ENCODE measurements around the gene BRD3. TPM values are rescaled to one million over a fixed set of nuclear protein-coding genes. Genes with fewer than 3 reads are reported as not detected.
A peak's percentile ranks its signal among the peaks of the same experiment; 100 is the strongest.

The BRD3 gene
- polyA plus RNA-seq, 1 donor from 2014 or later, result 35.7 TPM

DNA sequence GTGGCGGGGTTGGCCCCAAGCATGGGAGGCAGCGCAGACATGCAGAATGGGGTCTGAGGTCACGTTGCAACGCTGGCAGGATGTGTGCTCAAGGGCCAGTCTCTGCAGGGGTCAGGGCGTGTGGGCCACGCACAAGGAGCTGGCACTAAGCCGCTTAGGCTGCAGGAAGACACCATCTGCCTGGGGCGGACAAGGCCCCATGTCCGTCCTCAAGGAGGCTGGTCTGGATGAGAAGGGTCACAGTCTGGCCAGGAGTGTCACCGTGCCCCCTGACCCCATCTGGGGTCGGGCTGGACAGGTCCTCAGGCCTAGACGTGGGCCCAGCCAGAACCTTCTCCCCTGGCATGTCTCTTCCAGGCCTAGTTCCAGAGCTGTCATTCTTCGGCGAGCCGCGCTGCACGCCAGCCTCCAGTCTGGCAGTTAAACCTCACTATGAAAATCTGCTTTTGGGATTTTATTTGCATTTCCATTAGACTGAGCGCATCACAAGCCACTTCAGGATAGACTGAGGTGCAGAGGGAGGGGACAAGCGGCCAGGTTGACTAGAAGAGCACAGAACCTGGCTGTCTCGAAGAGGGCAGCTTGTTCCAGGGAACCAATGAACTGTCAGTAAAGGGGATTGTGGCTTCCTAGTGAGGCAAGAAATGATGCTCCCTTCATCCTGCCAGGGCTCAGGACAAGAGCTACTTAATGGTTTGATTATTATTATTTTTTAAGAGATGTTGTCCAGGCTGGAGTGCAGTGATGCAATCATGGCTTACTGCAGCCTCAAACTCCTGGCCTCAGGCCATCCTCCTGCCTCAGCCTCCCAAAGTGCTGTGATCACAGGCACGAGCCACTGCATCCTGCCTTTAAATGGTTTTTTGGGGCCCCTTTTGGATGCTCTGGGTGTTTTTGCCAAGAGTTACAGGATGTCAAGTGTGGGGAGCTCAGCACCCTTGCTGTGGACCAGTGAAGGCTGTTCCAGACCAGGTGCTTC is 38.3 kb downstream of the BRD3 start:
- no peaks in the 10 kb centered on the region for H3K9me3 Mint-ChIP-seq
- no peak overlapping the region for H3K4me3 Mint-ChIP-seq
- H3K27me3 Mint-ChIP-seq, result no peaks in the 10 kb centered on the region
- H3K27ac Mint-ChIP-seq, result no peak overlapping the region
- peaks cover 4% of the 10 kb centered on the region for H3K36me3 Mint-ChIP-seq
- peaks cover 2 to 5% (median 4%) of the 10 kb centered on the region in 3 donors for H3K4me1 Mint-ChIP-seq

DNA sequence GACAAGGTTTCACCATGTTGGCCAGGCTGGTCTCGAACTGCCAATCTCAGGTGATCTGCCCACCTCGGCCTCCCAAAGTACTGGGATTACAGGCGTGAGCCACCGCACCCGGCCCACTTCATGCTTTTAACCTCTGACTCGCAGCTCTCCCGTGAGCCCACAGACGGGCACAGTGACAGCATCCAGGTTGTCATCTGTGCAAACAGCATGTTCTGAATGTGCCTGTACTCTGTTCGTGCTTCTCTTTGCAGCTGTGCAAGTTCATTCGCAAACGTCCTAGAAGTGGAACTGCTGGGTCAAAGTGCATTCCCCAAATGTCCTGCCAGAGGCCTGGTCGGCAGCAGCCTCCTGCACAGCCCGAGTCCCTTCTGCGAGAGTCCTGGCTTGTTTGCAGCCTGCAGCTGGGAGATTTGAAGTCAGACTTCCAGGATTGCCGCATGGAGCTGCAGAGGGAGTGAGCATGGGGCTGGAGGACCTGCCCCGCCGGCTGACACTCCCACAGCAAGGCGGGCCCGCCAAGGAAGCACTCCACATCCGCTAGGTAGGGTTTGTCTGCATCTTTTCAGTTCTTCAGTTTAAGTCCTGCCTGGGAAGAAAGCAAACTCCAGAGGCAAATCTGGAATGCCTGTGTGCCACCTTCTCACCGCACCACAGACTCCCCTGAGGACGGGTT is 39.1 kb downstream of the BRD3 start:
- H3K9me3 Mint-ChIP-seq, result no peaks in the 10 kb centered on the region
- no peaks in the 10 kb centered on the region for H3K27me3 Mint-ChIP-seq
- H3K36me3 Mint-ChIP-seq, result peaks cover 4% of the 10 kb centered on the region
- H3K4me1 Mint-ChIP-seq, result peaks cover 2 to 5% (median 4%) of the 10 kb centered on the region in 3 donors
- H3K4me3 Mint-ChIP-seq, result peak overlapping the region in 1 of 4 donors; percentile 86
- H3K27ac Mint-ChIP-seq, result peak overlapping the region in 1 of 3 donors; percentile 88

DNA sequence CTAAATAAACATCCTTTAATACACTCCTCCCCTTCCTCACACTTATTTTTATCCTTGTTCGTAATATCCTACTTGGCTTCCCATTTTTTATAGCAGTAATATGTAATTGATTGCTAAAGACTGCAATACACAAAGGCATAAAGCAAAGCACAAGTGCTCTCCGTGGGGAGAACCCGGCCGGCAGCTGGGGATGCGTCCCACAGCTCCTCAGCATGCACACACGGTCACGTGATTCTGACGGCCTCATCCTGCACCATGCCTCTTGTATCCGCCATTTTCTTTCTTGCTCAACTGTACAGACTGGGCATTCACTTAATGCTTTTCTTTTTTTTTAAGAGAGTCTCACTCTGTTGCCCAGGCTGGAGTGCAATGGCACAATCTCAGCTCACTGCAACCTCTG is 39.8 kb downstream of the BRD3 start:
- H3K27ac Mint-ChIP-seq, result peak overlapping the region in 2 of 3 donors; percentile 46 to 88
- peak overlapping the region in 2 of 4 donors; percentile 1 to 86 for H3K4me3 Mint-ChIP-seq
- no peaks in the 10 kb centered on the region for H3K9me3 Mint-ChIP-seq
- H3K27me3 Mint-ChIP-seq, result no peaks in the 10 kb centered on the region
- peaks cover 2 to 5% (median 4%) of the 10 kb centered on the region in 3 donors for H3K4me1 Mint-ChIP-seq
- peaks cover under 1% of the 10 kb centered on the region for H3K36me3 Mint-ChIP-seq

DNA sequence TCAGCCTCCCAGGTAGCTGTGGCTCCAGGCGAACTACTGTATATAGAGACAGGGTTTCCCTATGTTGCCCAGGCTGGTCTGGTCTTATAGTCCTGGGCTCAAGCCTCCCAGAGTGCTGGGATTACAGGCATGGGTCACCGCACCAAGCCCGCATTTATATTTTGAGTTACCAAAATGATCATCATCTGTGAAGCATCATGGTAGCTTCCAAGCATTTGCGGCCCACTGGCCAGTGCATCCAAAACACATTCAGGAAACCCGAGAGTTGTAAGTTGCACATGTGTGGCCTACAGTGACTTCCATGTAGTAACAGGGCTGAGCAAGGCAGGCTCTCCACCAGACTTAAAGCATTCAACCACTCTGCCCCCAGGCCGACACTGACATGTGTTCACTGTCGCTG is 40.3 kb downstream of the BRD3 start:
- Mint-ChIP-seq H3K4me1 (peaks cover 2 to 5% (median 4%) of the 10 kb centered on the region in 3 donors), H3K27ac (peak overlapping the region in 2 of 3 donors; percentile 46 to 47), H3K36me3 (no peaks in the 10 kb centered on the region), H3K27me3 (no peaks in the 10 kb centered on the region), H3K4me3 (peak overlapping the region in 2 of 4 donors; percentile 65 to 86), H3K9me3 (no peaks in the 10 kb centered on the region)

DNA sequence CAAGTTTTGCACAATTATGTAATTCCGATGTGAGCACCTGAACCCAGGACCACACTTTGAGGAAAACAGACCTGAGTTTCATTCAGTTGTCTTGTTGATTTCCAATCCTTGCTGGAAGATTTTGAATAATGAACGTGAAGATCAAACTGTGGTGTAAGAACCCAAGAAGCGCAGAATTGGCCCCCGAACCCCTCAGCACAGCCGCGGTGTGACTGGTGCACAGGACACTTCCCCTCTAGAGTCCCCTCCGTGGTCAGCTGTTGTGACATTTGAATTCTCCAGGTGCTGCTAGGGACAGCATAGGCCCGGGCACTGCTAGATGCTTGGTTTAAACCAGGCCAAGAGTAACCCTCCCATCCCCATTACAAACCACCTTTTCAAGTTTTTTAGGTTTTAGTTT is 40.8 kb downstream of the BRD3 start:
- Mint-ChIP-seq H3K36me3 (no peaks in the 10 kb centered on the region), H3K27me3 (no peaks in the 10 kb centered on the region), H3K9me3 (no peaks in the 10 kb centered on the region), H3K4me1 (peaks cover 2 to 5% (median 4%) of the 10 kb centered on the region in 3 donors), H3K27ac (peak overlapping the region in 2 of 3 donors; percentile 12 to 47), H3K4me3 (peak overlapping the region in 3 of 4 donors; percentile 65 to 87 (median 86))

DNA sequence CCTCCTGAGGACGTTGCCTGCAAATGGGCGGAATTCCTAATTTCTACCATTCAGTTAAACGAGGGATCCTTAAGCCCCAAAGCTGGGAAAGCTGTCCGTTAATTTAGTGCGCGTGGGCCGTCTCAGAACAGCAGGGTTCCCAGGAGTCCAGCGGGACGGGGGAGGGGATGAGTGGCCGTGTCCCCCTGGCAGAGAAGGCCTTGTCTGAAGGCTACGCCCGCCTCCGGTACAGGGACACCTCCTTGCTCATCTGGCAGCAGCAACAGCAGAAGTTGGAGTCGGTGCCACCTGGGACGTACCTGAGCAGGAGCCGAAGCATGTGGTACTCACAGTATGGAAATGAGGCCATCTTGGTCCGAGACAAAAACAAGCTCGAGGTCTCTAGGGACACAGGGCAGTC is 41.2 kb downstream of the BRD3 start:
- Mint-ChIP-seq H3K4me1 (peaks cover 2 to 5% (median 4%) of the 10 kb centered on the region in 3 donors), H3K27ac (peak overlapping the region in 1 of 3 donors; percentile 22), H3K4me3 (peak overlapping the region; percentile 80 to 88 (median 86)), H3K36me3 (no peaks in the 10 kb centered on the region), H3K27me3 (no peaks in the 10 kb centered on the region), H3K9me3 (no peaks in the 10 kb centered on the region)

DNA sequence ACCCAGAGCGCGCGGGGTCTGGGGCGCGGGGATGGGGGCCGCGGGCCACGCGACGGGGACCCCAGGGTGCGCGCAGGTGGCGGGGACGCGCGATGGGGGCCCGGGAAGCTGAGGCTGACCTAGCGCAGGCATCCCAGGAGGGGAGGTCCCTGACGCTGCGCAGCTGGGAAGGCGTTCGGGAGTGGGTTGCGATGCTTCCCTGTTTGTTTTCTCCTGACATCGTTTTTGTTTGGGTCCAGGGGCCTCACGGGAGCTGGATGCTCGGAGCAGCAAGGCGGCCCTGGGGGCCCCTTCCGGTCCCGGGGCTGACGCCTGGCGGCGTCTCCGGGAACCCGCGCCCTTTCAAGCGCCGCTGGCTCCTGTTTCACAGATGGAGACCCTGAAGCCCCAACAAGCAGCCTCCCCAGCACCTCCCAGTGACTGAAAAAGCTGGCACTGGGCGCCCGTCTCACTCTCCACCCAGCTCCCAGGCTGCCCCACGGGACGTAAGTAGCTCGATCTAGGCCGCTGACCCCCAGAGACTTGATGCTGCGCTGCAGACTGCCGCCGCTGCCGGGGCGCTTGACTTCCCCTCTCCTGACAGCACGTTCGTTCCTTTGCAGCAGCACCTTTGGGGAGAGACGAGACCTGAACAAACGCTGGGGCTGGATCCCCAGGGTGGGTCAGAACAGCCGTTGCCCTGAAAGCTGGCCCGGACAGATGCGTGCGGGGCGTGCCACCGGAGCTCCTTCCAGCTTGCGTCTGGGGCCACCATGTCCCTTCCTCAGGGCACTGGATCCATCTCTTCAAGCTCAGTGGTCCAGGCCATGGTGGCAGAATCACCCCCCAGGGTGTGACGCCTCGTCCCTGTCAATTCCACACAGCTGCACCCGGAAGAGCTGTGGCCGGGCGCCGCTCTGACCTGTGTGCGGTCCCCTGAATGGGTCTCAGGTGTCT is 42.0 kb downstream of the BRD3 start:
- H3K4me1 Mint-ChIP-seq, result peaks cover 2 to 5% (median 4%) of the 10 kb centered on the region in 3 donors
- H3K9me3 Mint-ChIP-seq, result no peaks in the 10 kb centered on the region
- H3K36me3 Mint-ChIP-seq, result no peaks in the 10 kb centered on the region
- no peaks in the 10 kb centered on the region for H3K27me3 Mint-ChIP-seq
- H3K27ac Mint-ChIP-seq, result peak overlapping the region in 1 of 3 donors; percentile 22
- H3K4me3 Mint-ChIP-seq, result peak overlapping the region; percentile 80 to 89 (median 87)

DNA sequence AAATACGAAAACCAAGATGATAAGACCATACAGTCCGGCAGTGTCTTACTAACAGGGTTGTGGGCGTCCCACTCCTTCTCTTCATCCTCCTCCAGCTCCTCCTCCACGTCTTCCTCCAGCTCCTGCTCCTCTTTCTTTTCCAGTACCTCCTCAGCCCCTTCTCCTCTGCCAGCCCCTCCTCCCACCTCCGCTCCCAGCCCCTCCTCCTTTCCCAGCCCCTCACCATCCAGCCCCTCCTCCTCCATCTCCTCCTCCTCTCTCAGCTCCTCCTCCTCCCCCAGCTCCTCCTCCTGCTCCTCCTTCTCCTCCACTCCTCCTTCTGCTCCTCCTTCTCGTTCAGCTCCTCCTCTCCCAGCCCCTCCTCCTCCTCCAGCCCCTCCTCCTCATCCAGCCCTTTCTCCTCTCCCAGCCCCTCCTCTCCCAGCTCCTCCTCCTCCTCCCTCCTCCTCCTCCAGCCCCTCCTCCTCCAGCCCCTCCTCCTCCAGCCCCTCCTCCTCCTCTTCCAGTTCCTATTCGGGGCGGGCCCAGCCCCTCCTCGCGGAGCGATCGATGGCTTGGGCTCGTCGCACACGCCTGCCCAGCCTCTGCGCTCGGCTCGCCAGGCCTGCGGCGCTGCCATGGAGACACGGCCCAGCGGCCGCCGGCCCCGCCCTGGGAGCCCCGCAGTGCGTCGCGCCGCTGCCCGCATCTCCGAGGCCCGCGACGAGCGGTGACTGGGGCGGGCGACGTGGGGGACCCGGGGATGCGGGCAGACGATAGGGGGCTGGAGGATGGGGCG is 42.8 kb downstream of the BRD3 start, which contains the start of gene BRD3OS:
TSS of gene BRD3OS (plus strand) at position 654 of the 778 bp plus-strand sequence. CDS start 1,267 bp downstream, outside the sequence.
- peaks cover 2 to 5% (median 4%) of the 10 kb centered on the region in 3 donors for H3K4me1 Mint-ChIP-seq
- no peaks in the 10 kb centered on the region for H3K36me3 Mint-ChIP-seq
- H3K9me3 Mint-ChIP-seq, result no peaks in the 10 kb centered on the region
- H3K4me3 Mint-ChIP-seq, result peak within 1 kb of the TSS; percentile 80 to 89 (median 87)
- no peaks in the 10 kb centered on the region for H3K27me3 Mint-ChIP-seq
- peak within 1 kb of the TSS in 2 of 3 donors; percentile 22 to 71 for H3K27ac Mint-ChIP-seq

DNA sequence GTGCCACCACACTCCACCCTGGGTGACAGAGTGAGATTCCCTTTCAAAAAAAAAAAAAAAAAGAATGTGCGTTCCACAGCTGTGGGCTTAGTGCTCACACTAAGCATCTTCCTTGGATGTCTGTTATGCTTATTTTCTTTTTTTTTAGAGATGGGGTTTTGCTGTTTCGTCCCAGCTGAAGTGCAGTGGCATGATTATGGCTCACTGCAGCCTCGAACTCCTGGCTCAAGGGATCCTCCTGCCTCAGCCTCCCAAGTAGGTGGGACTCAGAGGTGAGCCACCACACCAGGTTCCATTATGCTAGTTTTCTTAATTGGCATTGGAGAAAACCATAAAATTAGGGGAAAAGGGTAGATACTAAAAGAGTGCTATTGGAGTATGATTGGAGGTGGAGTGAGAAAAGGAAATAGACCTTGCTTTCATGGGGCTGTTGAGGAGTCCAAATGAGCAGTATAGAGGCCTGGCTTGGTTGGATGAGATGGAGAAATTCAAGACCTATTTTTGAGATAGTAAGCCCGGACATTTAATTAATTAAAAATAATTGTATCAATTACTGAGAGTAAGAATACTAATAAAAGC is 43.5 kb downstream of the BRD3 start:
- Mint-ChIP-seq H3K4me3 (peak overlapping the region in 3 of 4 donors; percentile 71 to 88 (median 86)), H3K27ac (peak overlapping the region in 2 of 3 donors; percentile 22 to 71), H3K9me3 (no peaks in the 10 kb centered on the region), H3K27me3 (no peaks in the 10 kb centered on the region), H3K36me3 (no peaks in the 10 kb centered on the region), H3K4me1 (peaks cover 2 to 5% (median 4%) of the 10 kb centered on the region in 3 donors)

DNA sequence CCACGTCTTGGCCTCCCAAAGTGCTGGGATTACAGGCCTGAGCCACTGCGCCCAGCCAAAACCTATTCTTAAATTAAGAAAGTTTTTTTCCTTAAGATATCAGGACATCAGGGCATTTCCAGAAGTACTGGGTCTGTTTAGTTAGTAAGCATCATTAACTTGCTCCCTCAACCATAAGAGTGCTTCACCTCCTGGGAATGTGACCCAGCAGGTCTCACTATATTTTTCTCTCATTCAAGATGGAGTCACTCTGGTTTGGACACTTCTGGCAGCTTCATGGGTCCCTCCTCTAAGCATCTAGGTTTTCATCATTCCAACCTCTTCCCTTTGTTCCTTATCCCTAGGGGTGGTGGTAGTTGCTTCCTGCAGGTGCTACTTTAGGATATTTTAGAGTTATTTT is 52.9 kb downstream of the BRD3 start:
- H3K27ac Mint-ChIP-seq, result no peak overlapping the region
- H3K36me3 Mint-ChIP-seq, result no peaks in the 10 kb centered on the region
- no peaks in the 10 kb centered on the region for H3K27me3 Mint-ChIP-seq
- no peak overlapping the region for H3K4me3 Mint-ChIP-seq
- H3K9me3 Mint-ChIP-seq, result peaks cover 0 to 2% (median 0%) of the 10 kb centered on the region in 3 donors
- H3K4me1 Mint-ChIP-seq, result no peaks in the 10 kb centered on the region

DNA sequence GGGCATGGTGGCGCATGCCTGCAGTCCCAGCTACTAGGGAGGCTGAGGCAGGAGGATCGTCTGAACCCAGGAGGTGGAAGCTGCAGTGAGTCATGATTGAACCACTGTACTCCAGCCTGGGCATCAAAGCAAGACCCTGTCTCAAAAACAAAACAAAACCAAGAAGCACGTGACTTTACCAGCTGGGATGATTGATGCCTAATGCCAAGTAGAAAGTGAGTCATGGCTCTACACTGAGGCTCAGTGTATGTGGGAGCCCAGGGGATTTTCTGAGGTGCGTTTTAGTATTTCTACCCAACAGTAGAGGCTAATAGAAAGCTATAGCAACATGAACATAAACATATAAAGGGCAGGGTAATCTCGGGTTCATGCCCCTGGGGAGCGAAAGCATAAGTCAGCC is 56.4 kb downstream of the BRD3 start:
- H3K36me3 Mint-ChIP-seq, result no peaks in the 10 kb centered on the region
- peaks cover 4% of the 10 kb centered on the region for H3K27me3 Mint-ChIP-seq
- no peak overlapping the region for H3K4me3 Mint-ChIP-seq
- H3K27ac Mint-ChIP-seq, result peak overlapping the region in 1 of 3 donors; percentile 62
- peaks cover 0 to 2% (median 0%) of the 10 kb centered on the region in 3 donors for H3K9me3 Mint-ChIP-seq
- H3K4me1 Mint-ChIP-seq, result no peaks in the 10 kb centered on the region

DNA sequence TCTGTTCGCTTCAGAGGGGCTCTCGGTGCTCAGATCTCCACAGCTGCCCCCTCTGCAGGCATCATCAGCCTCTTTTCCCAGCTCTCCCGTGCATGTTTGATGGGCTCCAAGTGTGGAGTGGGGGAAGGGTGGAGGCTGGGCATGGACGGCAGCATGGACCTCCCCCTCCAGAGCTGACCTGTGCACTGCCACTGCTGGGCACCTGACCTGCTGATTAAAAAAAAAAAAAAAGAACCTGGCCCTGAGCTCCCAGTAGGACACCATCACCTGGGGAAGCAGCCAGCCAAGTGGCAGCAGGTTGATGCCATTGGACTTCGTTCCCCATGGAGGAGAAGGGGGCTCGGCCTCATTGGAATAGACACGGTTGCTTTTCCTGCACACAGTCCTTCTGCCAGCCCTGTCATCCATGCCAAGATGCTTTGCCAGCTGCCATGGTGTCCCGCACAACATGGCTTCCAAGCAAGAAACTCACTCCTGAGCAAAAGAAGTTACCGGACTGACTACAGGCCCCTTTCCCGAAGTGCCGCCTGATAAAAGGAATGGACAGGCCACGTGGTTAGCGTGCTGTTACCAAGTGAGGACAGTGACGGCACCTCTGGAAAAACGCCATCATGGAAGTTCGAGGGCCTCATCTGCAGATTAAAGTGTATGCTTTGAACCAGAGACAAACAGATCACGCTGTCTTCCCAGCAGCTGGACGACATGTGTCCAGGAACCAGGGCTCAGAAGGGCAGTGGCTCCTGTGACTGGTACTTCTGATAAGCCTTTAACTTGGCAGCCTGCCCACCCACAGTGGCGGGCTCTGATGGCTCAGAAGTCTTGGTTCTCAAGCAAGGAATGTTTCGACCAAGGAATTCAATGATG is 57.3 kb downstream of the BRD3 start:
- H3K27ac Mint-ChIP-seq, result peak overlapping the region in 1 of 3 donors; percentile 62

More for the DNA sequence above, 57.3 kb downstream of the BRD3 start:
- H3K4me3 Mint-ChIP-seq, result no peak overlapping the region
- H3K9me3 Mint-ChIP-seq, result peaks cover 0 to 2% (median 0%) of the 10 kb centered on the region in 3 donors
- no peaks in the 10 kb centered on the region for H3K4me1 Mint-ChIP-seq
- peaks cover 4% of the 10 kb centered on the region for H3K27me3 Mint-ChIP-seq
- H3K36me3 Mint-ChIP-seq, result no peaks in the 10 kb centered on the region

Data from IgD-negative memory B cell (primary cell).